Subcutaneous abdominal adipose tissue (tissue), 5 donors: ENCODE measurements around the gene DGAT2.

ENCODE experiments used
- H3K27ac ChIP-seq: one replicate; pipeline ENCODE4 v1.7.0; 2013; ENCODE audit warnings: low read depth, mild to moderate bottlenecking, inconsistent platforms, low read length, moderate library complexity
- H3K27me3 ChIP-seq, 5 donors: one replicate each; pipeline ENCODE4 v1.7.0; 2013; ENCODE audit warnings: low read length in 5 of 5, inconsistent platforms in 1 of 5; ENCODE audit not compliant: control insufficient read depth in 5 of 5, insufficient read depth in 4 of 5
- H3K36me3 ChIP-seq, 5 donors: one replicate each; pipeline ENCODE4 v1.7.0; 2013; ENCODE audit warnings: low read length in 5 of 5; ENCODE audit not compliant: control insufficient read depth in 5 of 5, insufficient read depth in 5 of 5
- H3K4me1 ChIP-seq, 5 donors: one replicate each; pipeline ENCODE4 v1.7.0; 2013; ENCODE audit warnings: low read length in 5 of 5, mild to moderate bottlenecking in 3 of 5, moderate library complexity in 1 of 5; ENCODE audit not compliant: control insufficient read depth in 5 of 5, insufficient read depth in 5 of 5
- H3K4me3 ChIP-seq, 5 donors: one replicate each; pipeline ENCODE4 v1.7.0; 2013; ENCODE audit warnings: low read length in 5 of 5, low read depth in 1 of 5
- H3K9ac ChIP-seq, 5 donors: one replicate each; pipeline ENCODE4 v1.7.0; 2013; ENCODE audit warnings: low read length in 5 of 5, mild to moderate bottlenecking in 4 of 5, moderate library complexity in 3 of 5
- H3K9me3 ChIP-seq, 5 donors: one replicate each; pipeline ENCODE4 v1.7.0; 2013; ENCODE audit warnings: low read length in 5 of 5; ENCODE audit not compliant: control insufficient read depth in 5 of 5
- donor health status: healthy.
- donor health status: healthy.
- donor health status: healthy.
- donor health status: healthy.
- donor health status: healthy.

Gene DGAT2

DNA sequence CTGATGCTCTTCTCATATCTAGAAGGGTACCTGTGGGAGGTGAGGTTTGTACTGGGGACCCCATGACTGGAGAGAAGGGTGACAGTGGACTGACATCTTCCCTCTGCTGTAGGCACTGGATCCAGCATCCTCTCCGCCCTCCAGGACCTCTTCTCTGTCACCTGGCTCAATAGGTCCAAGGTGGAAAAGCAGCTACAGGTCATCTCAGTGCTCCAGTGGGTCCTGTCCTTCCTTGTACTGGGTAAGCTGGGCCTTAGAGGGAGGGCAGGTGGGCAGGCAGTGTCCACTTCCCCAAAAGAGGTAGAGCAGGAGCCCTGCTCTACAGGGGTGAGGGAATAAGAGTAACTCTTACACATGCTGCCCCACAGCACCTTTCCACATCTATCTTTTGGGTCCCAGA is 15.9 kb downstream of the DGAT2 start:
- H3K9me3 ChIP-seq: no peaks in the 10 kb centered on the region
- no peaks in the 10 kb centered on the region for H3K27me3 ChIP-seq
- H3K9ac ChIP-seq: peak overlapping the region in 1 of 5 donors; percentile 45
- no peak overlapping the region for H3K4me3 ChIP-seq
- H3K27ac ChIP-seq: peak overlapping the region; percentile 37
- peaks cover 3 to 98% (median 73%) of the 10 kb centered on the region in 5 donors for H3K36me3 ChIP-seq
- H3K4me1 ChIP-seq: peaks cover 0 to 66% (median 13%) of the 10 kb centered on the region in 5 donors

DNA sequence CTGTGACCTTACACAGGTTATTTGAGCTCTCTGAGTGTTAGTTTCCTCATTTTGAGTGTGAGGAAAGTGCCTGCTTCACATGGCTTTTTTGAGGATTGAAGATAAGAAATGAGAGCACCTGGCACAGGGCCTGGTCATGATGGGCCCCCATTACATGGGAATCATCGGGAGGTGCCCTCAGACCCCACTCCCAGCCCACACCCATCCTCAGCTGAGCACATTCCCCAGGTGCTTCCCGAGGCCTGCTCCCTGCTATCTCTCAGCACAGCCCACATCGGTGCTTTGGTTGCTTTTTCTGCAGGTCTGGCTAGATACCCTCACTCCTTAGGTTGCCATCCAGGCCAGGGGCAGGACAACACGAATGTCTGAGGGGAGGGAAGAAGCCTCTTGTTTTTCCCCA is 16.6 kb downstream of the DGAT2 start:
- no peak overlapping the region for H3K9ac ChIP-seq
- peaks cover 2 to 66% (median 11%) of the 10 kb centered on the region in 5 donors for H3K4me1 ChIP-seq
- peaks cover 3 to 98% (median 73%) of the 10 kb centered on the region in 5 donors for H3K36me3 ChIP-seq
- H3K27me3 ChIP-seq: no peaks in the 10 kb centered on the region
- H3K4me3 ChIP-seq: no peak overlapping the region
- no peak overlapping the region for H3K27ac ChIP-seq
- H3K9me3 ChIP-seq: no peaks in the 10 kb centered on the region

DNA sequence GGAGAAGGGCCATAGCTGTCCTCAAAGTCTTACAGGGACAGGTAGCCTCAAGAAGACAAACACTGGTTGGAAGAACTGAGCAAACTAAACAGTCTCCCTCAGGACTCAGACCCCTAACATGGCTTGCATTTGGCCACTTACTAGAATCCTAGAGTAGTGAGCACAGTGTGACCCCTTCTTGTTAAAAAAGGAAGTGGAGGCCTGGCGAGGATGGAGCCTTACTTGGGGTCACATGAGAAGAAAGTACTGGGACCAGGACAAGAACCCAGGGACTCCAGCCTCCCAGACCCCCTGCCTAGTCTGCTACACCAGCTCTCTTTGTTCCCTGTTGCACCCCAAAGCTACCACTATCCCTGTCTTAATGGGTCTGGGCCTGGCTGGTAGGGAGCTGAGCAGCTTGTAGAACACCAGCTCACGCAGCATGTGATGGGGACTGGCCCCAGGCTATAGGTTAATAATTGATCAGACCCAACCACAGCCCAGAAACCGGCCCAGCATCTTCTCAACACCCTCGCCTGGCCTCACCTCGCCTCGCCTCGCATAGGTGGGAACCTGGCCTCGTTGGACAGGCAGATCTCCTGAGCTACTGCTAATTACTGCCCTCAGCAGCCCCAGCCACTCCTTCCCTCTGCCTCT is 17.6 kb downstream of the DGAT2 start:
- Histone ChIP-seq H3K27ac (peak overlapping the region; percentile 16), H3K9me3 (no peaks in the 10 kb centered on the region), H3K9ac (no peak overlapping the region), H3K4me1 (peaks cover 3 to 68% (median 11%) of the 10 kb centered on the region in 5 donors), H3K4me3 (no peak overlapping the region), H3K36me3 (peaks cover 3 to 98% (median 77%) of the 10 kb centered on the region in 5 donors), H3K27me3 (no peaks in the 10 kb centered on the region)

DNA sequence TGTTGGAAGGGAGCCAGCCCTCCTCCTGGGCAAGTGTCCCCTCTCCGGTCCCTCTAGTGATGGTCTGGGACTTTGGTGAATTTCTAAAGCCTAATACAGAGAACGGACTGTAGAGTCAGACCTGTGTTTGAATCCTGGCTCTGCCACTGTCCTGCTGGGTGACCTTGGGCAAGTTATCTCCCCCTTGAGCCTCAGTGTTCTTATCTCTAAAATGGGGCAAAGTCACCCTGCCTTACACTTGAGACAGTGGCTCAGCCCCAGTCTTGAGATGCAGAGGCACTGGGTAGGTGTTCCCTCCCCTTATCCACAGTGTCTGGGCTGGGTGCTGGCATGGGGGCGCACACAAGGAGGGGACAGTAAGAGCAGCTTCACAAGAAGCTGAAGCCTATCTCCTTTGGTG is 20.9 kb downstream of the DGAT2 start:
- H3K4me1 ChIP-seq: peaks cover 5 to 79% (median 34%) of the 10 kb centered on the region in 5 donors
- no peaks in the 10 kb centered on the region for H3K9me3 ChIP-seq
- no peaks in the 10 kb centered on the region for H3K27me3 ChIP-seq
- H3K4me3 ChIP-seq: no peak overlapping the region
- peak overlapping the region; percentile 23 for H3K27ac ChIP-seq
- H3K9ac ChIP-seq: peak overlapping the region in 2 of 5 donors; percentile 16 to 24
- peaks cover 3 to 91% (median 72%) of the 10 kb centered on the region in 5 donors for H3K36me3 ChIP-seq

DNA sequence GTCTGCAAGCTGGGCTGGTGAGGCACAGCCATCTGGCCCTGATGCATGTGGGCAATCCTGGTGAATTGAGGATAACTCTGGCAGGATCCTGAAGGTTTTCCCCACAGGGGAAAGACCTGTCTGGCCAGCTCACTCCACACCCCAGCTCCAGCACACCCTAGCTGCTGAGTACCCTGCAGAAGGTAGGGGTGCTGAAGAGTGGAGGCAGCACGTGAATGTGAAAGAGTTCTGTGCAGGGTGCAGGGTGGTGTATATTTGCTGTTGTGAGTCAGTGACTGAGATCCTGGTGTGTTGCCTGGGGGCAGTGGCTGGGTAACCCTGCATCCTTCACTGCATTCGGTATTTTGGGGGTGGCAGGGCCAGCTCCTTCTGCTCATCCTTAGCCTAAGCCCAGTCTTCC is 22.4 kb downstream of the DGAT2 start:
- H3K36me3 ChIP-seq: peaks cover 3 to 83% (median 60%) of the 10 kb centered on the region in 5 donors
- H3K9me3 ChIP-seq: no peaks in the 10 kb centered on the region
- no peak overlapping the region for H3K9ac ChIP-seq
- H3K4me3 ChIP-seq: no peak overlapping the region
- peak overlapping the region; percentile 61 for H3K27ac ChIP-seq
- H3K4me1 ChIP-seq: peaks cover 5 to 75% (median 36%) of the 10 kb centered on the region in 5 donors
- no peaks in the 10 kb centered on the region for H3K27me3 ChIP-seq

DNA sequence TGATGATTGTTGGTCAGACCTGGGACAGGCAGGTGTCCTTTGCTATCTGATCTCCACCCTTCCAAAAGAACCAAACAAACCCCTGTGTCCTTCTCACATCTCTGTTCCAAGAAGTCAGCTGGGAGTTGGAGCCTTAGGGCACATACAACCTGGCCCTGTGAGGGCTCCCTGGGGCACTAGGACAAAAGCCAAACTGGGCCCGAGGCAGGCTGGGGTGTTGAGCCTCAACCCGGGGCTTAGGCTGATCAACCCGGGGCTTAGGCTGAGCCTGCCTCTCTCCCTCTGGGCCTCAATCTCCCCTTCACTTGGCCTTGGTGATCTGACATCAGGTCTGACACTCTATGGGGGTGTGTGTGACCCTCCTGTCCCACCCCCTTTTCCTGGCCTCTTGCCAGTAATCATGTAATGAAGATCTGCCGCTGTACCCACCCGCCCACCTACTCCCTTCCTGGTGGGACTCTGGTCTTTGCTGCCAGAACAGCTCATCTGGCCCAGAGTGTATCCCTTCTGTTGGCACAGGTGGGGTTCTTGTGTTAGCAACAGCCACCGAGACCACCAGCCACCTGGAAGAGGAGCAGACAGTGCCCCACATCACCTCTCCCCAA is 23.7 kb downstream of the DGAT2 start:
- peaks cover 3 to 84% (median 67%) of the 10 kb centered on the region in 5 donors for H3K36me3 ChIP-seq
- peak overlapping the region in 1 of 5 donors; percentile 0 for H3K9ac ChIP-seq
- no peaks in the 10 kb centered on the region for H3K27me3 ChIP-seq
- peaks cover 5 to 76% (median 38%) of the 10 kb centered on the region in 5 donors for H3K4me1 ChIP-seq
- H3K9me3 ChIP-seq: no peaks in the 10 kb centered on the region
- H3K4me3 ChIP-seq: no peak overlapping the region
- peak overlapping the region; percentile 61 for H3K27ac ChIP-seq

DNA sequence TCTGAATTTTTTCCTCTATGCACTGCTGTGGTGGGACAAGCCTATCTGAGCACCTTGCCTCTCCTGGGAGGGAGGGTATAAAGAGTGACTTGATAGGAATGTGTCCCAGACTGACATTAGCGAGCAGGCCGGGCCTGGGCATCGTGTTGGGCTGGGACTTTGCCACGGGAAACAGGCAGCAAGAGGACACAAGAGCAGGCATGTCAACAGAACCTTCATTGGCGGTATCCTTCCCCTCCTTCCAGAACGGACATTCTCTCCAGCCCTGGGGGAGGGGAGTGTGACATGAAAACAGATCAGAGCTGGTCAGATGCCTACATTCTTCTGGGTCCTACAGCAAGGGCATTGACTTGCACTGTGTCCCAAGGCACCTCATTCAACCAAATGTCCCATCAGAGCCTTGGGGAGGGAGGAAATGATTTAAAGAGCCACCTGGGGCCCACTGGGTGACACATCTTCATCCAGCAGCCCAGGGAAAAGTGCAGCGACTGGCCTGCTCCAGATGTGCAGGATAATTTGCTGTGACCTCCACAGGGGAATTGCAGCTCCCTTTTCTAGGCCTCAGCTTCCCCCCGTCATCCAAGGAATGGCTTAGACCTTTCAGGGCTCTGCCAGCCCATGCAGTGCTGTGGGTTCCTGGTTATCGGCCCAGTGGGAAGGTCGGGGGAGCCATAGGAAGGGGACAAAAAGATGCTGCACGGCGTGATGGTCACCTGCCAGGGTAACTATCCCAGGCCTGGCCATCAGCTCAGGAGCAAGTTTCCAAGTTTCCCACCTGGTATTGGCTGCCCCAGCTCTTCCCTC is 24.6 kb downstream of the DGAT2 start:
- no peaks in the 10 kb centered on the region for H3K9me3 ChIP-seq
- no peak overlapping the region for H3K4me3 ChIP-seq
- H3K9ac ChIP-seq: no peak overlapping the region
- peak overlapping the region; percentile 61 for H3K27ac ChIP-seq
- H3K27me3 ChIP-seq: no peaks in the 10 kb centered on the region
- H3K36me3 ChIP-seq: peaks cover under 1 to 84% (median 67%) of the 10 kb centered on the region in 5 donors
- H3K4me1 ChIP-seq: peaks cover 5 to 72% (median 36%) of the 10 kb centered on the region in 5 donors

DNA sequence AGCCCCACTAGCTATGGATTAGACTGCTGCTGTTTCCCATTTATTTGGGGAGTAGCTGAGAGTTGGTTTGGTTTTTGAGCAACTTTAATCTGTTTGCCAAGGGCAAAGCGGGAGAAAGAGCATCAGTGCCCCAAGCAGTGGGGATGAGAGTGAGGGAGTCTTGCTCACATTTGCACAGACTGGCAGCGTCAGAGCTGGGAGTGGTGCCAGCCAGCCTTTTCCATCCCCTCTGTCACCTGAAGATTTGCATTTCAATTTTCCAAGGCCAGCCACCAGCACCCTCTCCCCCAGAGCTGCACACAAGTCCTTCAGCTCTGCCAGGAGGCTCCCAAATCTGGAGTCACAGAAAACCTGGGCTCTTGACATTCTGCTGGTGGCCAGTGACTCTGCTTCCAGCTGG is 25.4 kb downstream of the DGAT2 start:
- H3K9me3 ChIP-seq: no peaks in the 10 kb centered on the region
- peaks cover 5 to 67% (median 36%) of the 10 kb centered on the region in 5 donors for H3K4me1 ChIP-seq
- H3K4me3 ChIP-seq: no peak overlapping the region
- H3K9ac ChIP-seq: no peak overlapping the region
- H3K27ac ChIP-seq: peak overlapping the region; percentile 61
- H3K36me3 ChIP-seq: peaks cover 0 to 84% (median 67%) of the 10 kb centered on the region in 5 donors
- H3K27me3 ChIP-seq: no peaks in the 10 kb centered on the region

DNA sequence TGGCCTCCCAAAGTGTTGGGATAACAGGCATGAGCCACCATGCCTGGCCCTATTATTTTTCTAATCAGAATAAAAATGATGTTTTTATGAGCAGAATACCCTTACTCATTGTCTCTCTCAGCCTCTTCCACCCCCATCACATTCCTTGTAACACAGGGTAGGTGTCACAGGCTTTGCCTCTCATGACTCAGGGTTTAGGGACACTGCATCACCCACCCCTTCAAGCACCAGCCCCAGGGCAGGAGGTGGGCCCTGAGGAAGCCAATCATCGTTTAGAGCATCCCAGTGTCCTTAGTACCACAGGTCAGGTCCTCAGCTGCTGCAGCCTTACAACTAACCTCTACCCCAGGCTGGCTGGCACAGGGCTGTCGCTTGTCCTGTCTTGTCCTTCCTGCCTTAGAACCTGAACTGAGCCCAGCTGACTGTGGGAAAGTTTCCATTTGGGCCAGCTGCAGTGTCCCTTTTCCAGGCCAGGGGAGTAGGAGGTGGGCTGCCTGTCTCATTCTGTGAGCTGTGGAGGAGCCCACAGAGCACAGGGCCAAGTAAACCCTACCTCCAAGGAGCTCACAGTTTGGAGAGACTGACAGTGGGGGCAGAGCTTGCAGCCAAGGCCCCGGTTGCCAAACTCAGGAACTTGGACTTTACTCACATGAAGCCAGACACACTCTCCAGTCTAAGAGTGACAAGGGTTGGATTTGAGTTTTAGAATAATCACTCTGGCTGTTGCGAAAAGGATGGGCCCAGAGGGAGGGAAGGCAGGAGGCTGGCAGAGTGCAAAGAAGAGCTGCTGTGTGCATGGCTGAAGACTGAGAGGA is 26.9 kb downstream of the DGAT2 start:
- Histone ChIP-seq H3K4me3 (no peak overlapping the region), H3K9ac (no peak overlapping the region), H3K36me3 (peaks cover 0 to 84% (median 66%) of the 10 kb centered on the region in 5 donors), H3K9me3 (no peaks in the 10 kb centered on the region), H3K4me1 (peaks cover 3 to 56% (median 36%) of the 10 kb centered on the region in 5 donors), H3K27ac (peak overlapping the region; percentile 67), H3K27me3 (no peaks in the 10 kb centered on the region)
